RPMI7951 (cell line): ENCODE measurements around the gene ZBTB20. TPM values are rescaled to one million over a fixed set of nuclear protein-coding genes. Genes with fewer than 3 reads are reported as not detected.

Experiments
- DNase-seq: peaks from one replicate; pipeline ENCODE4 v3.0.0-alpha.2; 2012; ENCODE audit warnings: low read depth
- total RNA-seq: library from RNA; depleted of rRNA; stranded (reverse); fragments of >200 nt; shearing (Covaris generic); gene quantifications from 2 replicates; pipeline ENCODE4 v1.2.3, GENCODE V29; 2014

Gene ZBTB20
- total RNA-seq, 1 experiment from 2014 or later, result 9.0 TPM

GRCh38 chr3:114333180-114333922 lies 813.7 kb downstream of the ZBTB20 start:
- DNase-seq, result no peak

GRCh38 chr3:114332342-114333179 lies 814.5 kb downstream of the ZBTB20 start:
- no peak for DNase-seq

- DNase-seq, result no peak
Measured at GRCh38 chr3:114331710-114332109, 815.4 kb downstream of the ZBTB20 start.

GRCh38 chr3:114331007-114331406 lies 816.1 kb downstream of the ZBTB20 start:
- no peak for DNase-seq

- DNase-seq, result no peak
Measured at GRCh38 chr3:114329823-114330222, 817.3 kb downstream of the ZBTB20 start.

- DNase-seq, result no peak
Measured at GRCh38 chr3:114328345-114328744, 818.7 kb downstream of the ZBTB20 start.

GRCh38 chr3:114327665-114328064 lies 819.4 kb downstream of the ZBTB20 start:
- no peak for DNase-seq

- DNase-seq, result no peak
Measured at GRCh38 chr3:114323546-114324254, 823.4 kb downstream of the ZBTB20 start.

- no peak for DNase-seq
Measured at GRCh38 chr3:114320246-114320645, 826.8 kb downstream of the ZBTB20 start.

GRCh38 chr3:114319453-114319852 lies 827.6 kb downstream of the ZBTB20 start:
- DNase-seq, result peak; percentile 46

- DNase-seq, result no peak
Measured at GRCh38 chr3:114318295-114318694, 828.8 kb downstream of the ZBTB20 start.

GRCh38 chr3:114314282-114314681 lies 832.8 kb downstream of the ZBTB20 start:
- DNase-seq, result no peak

GRCh38 chr3:114313426-114313825 lies 833.7 kb downstream of the ZBTB20 start:
- DNase-seq, result no peak

- DNase-seq, result no peak
Measured at GRCh38 chr3:114310695-114311094, 836.4 kb downstream of the ZBTB20 start.

GRCh38 chr3:114308830-114309229 lies 838.3 kb downstream of the ZBTB20 start:
- DNase-seq, result no peak

- DNase-seq, result no peak
Measured at GRCh38 chr3:114308377-114308776, 838.7 kb downstream of the ZBTB20 start.

- no peak for DNase-seq
Measured at GRCh38 chr3:114307832-114308231, 839.3 kb downstream of the ZBTB20 start.

- no peak for DNase-seq
Measured at GRCh38 chr3:114307222-114307830, 839.8 kb downstream of the ZBTB20 start.

GRCh38 chr3:114299941-114300624 lies 847.0 kb downstream of the ZBTB20 start:
- no peak for DNase-seq

- DNase-seq, result peak; percentile 68
Measured at GRCh38 chr3:114299421-114299820, 847.7 kb downstream of the ZBTB20 start.

- DNase-seq, result no peak
Measured at GRCh38 chr3:114295946-114296345, 851.1 kb downstream of the ZBTB20 start.
